Right lobe of liver (tissue), 4 donors: Measurements from ENCODE around the gene COL23A1.

ENCODE experiments used
- POLR2A ChIP-seq: fragments of 450-650 bp; IDR thresholded peaks from one replicate; pipeline ENCODE4 v1.6.1; 2017; ENCODE audit warnings: antibody characterized with exemption, mild to moderate bottlenecking
- TF ChIP-seq, protein P1 (sequence below), 4 donors: fragments of 200-600 bp in 3 of 4; fragments of 450-650 bp in 1 of 4; IDR thresholded peaks; one replicate each; pipeline versions ENCODE4 v1.5.1 to v1.8.0; 2016 to 2022; ENCODE audit warnings: antibody characterized with exemption in 4 of 4, mild to moderate bottlenecking in 2 of 4
- donor health status: DM: no; HTN: no; CAD: no.
- donor health status: DM: no; HTN: no; CAD: no.
- donor health status: DM: no; HTN: yes; CAD: no.

DNA sequence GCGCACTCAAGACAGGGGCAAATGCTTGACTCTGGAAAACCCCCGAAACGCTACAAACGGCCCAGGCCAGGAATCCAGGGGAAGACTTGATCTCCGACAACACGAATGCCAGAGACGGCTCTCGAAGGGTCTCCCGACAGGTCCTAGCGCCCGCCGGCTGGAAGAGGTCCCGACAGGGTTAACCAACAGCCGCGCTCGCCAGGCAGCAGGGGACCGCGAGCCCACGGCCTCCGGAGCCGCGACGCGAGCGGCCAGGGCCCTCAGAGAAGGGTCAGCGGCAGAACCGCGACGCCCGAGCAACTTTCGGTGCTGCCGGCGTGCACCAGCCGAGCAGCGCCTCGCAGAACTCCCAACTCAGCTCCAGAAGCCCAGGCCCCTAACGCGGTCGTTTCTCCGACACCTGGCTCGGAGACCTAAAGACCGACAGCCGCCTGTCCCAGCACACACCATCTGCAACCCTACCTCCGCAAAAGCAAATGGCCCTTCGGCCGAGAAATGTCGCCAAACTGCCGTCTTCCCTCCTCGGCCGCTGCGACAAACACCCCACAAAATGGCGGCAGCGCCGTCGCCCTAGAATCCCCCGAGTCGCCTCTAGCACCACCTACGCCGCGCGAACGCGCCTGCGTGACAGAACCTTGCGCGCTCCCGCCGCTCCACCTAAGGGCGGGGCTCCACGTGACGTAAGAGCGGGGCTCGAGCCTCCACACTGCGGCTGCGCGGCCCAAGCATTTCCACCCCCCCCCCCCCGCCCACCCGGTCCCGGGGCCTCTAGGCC, 36.5 kb upstream of the COL23A1 start, which contains the start of gene CLK4:
- TF ChIP-seq, protein P1, sequence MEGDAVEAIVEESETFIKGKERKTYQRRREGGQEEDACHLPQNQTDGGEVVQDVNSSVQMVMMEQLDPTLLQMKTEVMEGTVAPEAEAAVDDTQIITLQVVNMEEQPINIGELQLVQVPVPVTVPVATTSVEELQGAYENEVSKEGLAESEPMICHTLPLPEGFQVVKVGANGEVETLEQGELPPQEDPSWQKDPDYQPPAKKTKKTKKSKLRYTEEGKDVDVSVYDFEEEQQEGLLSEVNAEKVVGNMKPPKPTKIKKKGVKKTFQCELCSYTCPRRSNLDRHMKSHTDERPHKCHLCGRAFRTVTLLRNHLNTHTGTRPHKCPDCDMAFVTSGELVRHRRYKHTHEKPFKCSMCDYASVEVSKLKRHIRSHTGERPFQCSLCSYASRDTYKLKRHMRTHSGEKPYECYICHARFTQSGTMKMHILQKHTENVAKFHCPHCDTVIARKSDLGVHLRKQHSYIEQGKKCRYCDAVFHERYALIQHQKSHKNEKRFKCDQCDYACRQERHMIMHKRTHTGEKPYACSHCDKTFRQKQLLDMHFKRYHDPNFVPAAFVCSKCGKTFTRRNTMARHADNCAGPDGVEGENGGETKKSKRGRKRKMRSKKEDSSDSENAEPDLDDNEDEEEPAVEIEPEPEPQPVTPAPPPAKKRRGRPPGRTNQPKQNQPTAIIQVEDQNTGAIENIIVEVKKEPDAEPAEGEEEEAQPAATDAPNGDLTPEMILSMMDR (IDR thresholded peaks at IDR 0.05), result no peak
- peak; percentile 75 for TF ChIP-seq POLR2A
